NT2/D1 (cell line): ENCODE measurements around the gene PRKCH.

ENCODE experiments used
- SUZ12 ChIP-seq: IDR thresholded peaks from 2 replicates; pipeline ENCODE4 v1.6.1; 2011; ENCODE audit not compliant: insufficient read length, insufficient read depth; ENCODE audit errors: extremely low read depth
- ZNF274 ChIP-seq: IDR thresholded peaks from 2 replicates; pipeline ENCODE4 v1.6.1; 2011; ENCODE audit warnings: mild to moderate bottlenecking, low read depth, low read length

DNA sequence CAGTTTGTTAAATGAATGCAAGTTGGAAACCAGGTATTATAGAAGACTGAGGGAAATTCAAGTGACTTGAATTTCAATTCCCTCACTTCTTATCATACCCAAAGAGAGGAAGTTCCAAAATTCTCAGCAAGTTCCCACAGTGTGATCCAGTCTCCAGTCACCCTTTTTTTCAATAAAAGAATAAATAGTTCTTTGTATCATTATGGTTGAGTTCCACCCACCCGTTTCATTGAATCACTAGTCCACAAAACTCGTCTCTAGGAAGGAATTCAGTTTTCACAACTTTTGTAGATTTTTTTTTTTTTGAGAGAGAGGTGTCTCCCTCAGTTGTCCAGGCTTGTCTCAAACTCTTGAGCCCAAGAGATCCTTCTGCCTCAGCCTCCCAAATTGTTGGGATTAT is 38.6 kb upstream of the PRKCH start:
- no peak for TF ChIP-seq ZNF274
- no peak for TF ChIP-seq SUZ12
